ENCODE results near the gene HOXA4.

DNA sequence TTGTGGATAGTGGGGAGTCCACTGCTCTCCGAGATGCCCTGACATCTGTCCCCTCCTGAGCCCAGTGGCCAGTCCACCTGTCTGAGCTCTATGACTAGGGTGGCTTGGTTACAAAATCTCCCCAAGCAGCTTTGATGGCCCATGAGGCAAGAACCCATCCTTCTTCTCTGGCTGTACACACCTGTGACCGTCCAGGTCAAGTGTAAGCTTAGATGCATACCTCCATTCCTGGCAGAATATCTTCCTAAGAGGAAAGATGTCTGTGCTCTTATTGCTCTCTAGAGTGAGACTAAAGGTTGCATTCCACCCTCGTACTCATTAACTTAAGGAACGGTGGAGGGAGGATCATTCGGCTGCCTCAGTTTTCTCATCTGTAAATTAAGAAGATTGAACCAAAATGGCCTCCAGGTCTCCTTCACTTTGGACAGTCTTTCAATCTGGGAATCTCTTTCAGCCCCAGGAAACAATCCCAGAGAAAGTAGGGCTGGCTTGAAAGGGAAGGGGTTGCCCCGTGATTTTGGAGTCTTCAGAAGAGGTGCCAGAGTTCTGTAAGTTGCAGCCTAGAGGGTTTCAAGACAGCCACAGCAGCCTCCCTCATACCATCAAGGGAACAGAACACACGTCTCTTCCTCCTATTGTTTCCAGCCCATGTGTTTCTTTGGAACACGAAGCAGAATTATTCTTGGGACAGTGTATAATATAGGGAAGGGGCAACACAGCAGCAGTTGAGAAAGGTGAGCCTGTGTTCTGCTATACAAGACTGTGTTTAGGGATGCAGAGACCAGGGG lies 5.5 kb downstream of the HOXA4 start:
- TF ChIP-seq, protein P1, sequence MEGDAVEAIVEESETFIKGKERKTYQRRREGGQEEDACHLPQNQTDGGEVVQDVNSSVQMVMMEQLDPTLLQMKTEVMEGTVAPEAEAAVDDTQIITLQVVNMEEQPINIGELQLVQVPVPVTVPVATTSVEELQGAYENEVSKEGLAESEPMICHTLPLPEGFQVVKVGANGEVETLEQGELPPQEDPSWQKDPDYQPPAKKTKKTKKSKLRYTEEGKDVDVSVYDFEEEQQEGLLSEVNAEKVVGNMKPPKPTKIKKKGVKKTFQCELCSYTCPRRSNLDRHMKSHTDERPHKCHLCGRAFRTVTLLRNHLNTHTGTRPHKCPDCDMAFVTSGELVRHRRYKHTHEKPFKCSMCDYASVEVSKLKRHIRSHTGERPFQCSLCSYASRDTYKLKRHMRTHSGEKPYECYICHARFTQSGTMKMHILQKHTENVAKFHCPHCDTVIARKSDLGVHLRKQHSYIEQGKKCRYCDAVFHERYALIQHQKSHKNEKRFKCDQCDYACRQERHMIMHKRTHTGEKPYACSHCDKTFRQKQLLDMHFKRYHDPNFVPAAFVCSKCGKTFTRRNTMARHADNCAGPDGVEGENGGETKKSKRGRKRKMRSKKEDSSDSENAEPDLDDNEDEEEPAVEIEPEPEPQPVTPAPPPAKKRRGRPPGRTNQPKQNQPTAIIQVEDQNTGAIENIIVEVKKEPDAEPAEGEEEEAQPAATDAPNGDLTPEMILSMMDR (IDR thresholded peaks at IDR 0.05): no peak
- no peak for TF ChIP-seq POLR2A (IDR thresholded peaks at IDR 0.05)
